OCI-LY1 (cell line): ENCODE data around the gene DEAF1.

Source experiments
- EZH2 ChIP-seq: fragments of 200-600 bp; sonication (generic), shearing (Covaris generic); IDR thresholded peaks from 2 replicates; pipeline ENCODE4 v1.8.0; 2017; ENCODE audit warnings: borderline replicate concordance, mixed run types, mild to moderate bottlenecking, antibody characterized with exemption, low read length, moderate library complexity, mixed read lengths
- TF ChIP-seq, protein P1 (sequence below): fragments of 200-600 bp; sonication (generic), shearing (Covaris generic); IDR thresholded peaks from 2 replicates; pipeline ENCODE4 v1.5.1; 2017; ENCODE audit warnings: mild to moderate bottlenecking, antibody characterized with exemption, low read length, moderate library complexity, mixed read lengths

DNA sequence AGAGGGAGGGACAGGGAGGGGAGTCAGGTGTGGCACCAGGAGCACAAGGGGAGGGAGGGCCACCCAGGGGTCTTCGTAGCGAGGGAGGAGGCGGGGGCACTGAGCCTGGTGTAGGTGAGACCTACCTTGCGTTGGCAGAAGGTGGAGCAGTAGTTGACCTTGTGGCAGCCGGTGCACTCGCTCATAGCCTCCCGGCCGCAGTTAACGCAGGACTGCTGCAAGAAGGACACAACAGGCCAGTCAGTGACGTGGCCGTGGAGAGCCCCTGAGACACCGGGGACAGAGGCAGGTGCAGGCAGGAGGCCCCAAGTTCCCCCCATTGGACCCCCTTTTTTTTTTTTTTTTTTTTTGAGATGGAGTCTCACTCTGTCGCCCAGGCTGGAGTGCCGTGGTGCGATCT lies 41.2 kb downstream of the DEAF1 start:
- TF ChIP-seq, protein P1, sequence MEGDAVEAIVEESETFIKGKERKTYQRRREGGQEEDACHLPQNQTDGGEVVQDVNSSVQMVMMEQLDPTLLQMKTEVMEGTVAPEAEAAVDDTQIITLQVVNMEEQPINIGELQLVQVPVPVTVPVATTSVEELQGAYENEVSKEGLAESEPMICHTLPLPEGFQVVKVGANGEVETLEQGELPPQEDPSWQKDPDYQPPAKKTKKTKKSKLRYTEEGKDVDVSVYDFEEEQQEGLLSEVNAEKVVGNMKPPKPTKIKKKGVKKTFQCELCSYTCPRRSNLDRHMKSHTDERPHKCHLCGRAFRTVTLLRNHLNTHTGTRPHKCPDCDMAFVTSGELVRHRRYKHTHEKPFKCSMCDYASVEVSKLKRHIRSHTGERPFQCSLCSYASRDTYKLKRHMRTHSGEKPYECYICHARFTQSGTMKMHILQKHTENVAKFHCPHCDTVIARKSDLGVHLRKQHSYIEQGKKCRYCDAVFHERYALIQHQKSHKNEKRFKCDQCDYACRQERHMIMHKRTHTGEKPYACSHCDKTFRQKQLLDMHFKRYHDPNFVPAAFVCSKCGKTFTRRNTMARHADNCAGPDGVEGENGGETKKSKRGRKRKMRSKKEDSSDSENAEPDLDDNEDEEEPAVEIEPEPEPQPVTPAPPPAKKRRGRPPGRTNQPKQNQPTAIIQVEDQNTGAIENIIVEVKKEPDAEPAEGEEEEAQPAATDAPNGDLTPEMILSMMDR, result no peak
- no peak for TF ChIP-seq EZH2
